H1 (cell line): ENCODE data around the gene PLEKHA5. TPM values are rescaled to one million over a fixed set of nuclear protein-coding genes. Genes with fewer than 3 reads are reported as not detected.

Experiments
- KDM1A ChIP-seq: fragments of 200-600, 300-600 bp; sonication (generic); IDR thresholded peaks from 2 replicates; pipeline ENCODE4 v1.7.1; 2016; ENCODE audit warnings: mild to moderate bottlenecking, low read length, borderline replicate concordance
- TEAD4 ChIP-seq: IDR thresholded peaks from 2 replicates; pipeline ENCODE4 v1.6.1; 2012; ENCODE audit warnings: low read depth, low read length, inconsistent platforms, mixed read lengths
- polyA plus RNA-seq, 7 experiments: library from polyadenylated mRNA; depleted of rRNA in 3 of 7; stranded (reverse) in 5 of 7; unstranded in 2 of 7; fragments of >200 nt in 5 of 7; fragments of 200-250 nt in 2 of 7; gene quantifications; 1 replicate in 5 of 7; 2 replicates in 1 of 7; 4 replicates in 1 of 7; pipeline versions ENCODE4 v1.2.1 to v1.2.3, GENCODE V29; 2011 to 2013; ENCODE audit warnings: missing spikeins in 2 of 7, mixed read lengths in 2 of 7
- total RNA-seq: library from RNA; stranded (reverse); fragmentation: NEBNext Ultra II Directional; extraction: Animal tissue kit (Norgen Biotek cat#: 25700); gene quantifications from 2 replicates; pipeline ENCODE4 v1.2.1, GENCODE V29; 2021
- TF ChIP-seq, protein P1 (sequence below): fragments of 300-600 bp; sonication (generic); IDR thresholded peaks from 2 replicates; pipeline ENCODE4 v1.7.1; 2012; ENCODE audit warnings: low read length, moderate library complexity, mild to moderate bottlenecking, inconsistent platforms; ENCODE audit not compliant: insufficient replicate concordance

PLEKHA5 gene
- total and polyA plus RNA-seq, 2 of the 8 experiments (the other 6 are each of a cell fraction or from before 2014, with no cell fraction given): 17.2 to 66.1 TPM

DNA sequence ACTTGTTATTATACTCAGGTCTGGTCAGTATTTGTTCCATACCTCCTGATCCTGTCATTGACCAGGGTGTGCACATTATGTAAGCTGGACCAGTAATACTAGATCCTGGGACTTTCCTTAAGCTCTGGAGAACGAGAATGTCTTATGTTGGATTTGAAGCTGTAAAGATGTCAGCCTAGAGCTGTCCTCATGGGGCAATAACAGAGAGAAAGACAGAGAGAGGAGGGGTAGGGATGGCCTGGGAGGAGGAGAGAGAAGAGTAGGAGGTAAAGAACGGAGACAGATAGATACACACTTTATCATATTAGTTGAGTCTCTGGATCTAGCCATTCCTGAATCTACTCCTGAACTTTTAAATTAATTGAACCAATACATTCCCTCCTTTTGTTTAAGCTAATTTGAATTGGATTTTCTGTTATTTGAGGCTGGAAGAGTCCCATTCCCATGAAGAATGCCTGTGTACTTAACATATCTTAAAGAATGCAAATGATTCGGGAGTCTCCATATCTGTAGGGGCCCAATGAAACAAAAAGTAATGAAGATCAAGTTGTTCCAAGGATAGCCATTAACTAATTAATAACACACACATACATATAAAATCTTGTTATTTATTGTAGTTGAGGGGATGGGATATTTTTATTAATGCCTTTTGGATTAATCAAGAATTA is 55.9 kb downstream of the PLEKHA5 start (continued):
- TF ChIP-seq, protein P1, sequence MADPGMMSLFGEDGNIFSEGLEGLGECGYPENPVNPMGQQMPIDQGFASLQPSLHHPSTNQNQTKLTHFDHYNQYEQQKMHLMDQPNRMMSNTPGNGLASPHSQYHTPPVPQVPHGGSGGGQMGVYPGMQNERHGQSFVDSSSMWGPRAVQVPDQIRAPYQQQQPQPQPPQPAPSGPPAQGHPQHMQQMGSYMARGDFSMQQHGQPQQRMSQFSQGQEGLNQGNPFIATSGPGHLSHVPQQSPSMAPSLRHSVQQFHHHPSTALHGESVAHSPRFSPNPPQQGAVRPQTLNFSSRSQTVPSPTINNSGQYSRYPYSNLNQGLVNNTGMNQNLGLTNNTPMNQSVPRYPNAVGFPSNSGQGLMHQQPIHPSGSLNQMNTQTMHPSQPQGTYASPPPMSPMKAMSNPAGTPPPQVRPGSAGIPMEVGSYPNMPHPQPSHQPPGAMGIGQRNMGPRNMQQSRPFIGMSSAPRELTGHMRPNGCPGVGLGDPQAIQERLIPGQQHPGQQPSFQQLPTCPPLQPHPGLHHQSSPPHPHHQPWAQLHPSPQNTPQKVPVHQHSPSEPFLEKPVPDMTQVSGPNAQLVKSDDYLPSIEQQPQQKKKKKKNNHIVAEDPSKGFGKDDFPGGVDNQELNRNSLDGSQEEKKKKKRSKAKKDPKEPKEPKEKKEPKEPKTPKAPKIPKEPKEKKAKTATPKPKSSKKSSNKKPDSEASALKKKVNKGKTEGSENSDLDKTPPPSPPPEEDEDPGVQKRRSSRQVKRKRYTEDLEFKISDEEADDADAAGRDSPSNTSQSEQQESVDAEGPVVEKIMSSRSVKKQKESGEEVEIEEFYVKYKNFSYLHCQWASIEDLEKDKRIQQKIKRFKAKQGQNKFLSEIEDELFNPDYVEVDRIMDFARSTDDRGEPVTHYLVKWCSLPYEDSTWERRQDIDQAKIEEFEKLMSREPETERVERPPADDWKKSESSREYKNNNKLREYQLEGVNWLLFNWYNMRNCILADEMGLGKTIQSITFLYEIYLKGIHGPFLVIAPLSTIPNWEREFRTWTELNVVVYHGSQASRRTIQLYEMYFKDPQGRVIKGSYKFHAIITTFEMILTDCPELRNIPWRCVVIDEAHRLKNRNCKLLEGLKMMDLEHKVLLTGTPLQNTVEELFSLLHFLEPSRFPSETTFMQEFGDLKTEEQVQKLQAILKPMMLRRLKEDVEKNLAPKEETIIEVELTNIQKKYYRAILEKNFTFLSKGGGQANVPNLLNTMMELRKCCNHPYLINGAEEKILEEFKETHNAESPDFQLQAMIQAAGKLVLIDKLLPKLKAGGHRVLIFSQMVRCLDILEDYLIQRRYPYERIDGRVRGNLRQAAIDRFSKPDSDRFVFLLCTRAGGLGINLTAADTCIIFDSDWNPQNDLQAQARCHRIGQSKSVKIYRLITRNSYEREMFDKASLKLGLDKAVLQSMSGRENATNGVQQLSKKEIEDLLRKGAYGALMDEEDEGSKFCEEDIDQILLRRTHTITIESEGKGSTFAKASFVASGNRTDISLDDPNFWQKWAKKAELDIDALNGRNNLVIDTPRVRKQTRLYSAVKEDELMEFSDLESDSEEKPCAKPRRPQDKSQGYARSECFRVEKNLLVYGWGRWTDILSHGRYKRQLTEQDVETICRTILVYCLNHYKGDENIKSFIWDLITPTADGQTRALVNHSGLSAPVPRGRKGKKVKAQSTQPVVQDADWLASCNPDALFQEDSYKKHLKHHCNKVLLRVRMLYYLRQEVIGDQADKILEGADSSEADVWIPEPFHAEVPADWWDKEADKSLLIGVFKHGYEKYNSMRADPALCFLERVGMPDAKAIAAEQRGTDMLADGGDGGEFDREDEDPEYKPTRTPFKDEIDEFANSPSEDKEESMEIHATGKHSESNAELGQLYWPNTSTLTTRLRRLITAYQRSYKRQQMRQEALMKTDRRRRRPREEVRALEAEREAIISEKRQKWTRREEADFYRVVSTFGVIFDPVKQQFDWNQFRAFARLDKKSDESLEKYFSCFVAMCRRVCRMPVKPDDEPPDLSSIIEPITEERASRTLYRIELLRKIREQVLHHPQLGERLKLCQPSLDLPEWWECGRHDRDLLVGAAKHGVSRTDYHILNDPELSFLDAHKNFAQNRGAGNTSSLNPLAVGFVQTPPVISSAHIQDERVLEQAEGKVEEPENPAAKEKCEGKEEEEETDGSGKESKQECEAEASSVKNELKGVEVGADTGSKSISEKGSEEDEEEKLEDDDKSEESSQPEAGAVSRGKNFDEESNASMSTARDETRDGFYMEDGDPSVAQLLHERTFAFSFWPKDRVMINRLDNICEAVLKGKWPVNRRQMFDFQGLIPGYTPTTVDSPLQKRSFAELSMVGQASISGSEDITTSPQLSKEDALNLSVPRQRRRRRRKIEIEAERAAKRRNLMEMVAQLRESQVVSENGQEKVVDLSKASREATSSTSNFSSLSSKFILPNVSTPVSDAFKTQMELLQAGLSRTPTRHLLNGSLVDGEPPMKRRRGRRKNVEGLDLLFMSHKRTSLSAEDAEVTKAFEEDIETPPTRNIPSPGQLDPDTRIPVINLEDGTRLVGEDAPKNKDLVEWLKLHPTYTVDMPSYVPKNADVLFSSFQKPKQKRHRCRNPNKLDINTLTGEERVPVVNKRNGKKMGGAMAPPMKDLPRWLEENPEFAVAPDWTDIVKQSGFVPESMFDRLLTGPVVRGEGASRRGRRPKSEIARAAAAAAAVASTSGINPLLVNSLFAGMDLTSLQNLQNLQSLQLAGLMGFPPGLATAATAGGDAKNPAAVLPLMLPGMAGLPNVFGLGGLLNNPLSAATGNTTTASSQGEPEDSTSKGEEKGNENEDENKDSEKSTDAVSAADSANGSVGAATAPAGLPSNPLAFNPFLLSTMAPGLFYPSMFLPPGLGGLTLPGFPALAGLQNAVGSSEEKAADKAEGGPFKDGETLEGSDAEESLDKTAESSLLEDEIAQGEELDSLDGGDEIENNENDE: peak; percentile 77
- TF ChIP-seq TEAD4: peak; percentile 41; the same call in 1 of the 2 replicates
- 0 out of 2 replicates have a peak, but pooled peaks have one; percentile 19 for TF ChIP-seq KDM1A
